ENCODE measurements around the gene MICALL2. TPM values are rescaled to one million over a fixed set of nuclear protein-coding genes. Genes with fewer than 3 reads are reported as not detected.
"Not testable (repeated sequence)": the region's sequence is repeated elsewhere in the genome, so short reads cannot be mapped to it uniquely, and the experiment has no call there.

The MICALL2 gene
- total RNA-seq, 4 donors from 2014 or later, result 111 to 272 (median 209) TPM

DNA sequence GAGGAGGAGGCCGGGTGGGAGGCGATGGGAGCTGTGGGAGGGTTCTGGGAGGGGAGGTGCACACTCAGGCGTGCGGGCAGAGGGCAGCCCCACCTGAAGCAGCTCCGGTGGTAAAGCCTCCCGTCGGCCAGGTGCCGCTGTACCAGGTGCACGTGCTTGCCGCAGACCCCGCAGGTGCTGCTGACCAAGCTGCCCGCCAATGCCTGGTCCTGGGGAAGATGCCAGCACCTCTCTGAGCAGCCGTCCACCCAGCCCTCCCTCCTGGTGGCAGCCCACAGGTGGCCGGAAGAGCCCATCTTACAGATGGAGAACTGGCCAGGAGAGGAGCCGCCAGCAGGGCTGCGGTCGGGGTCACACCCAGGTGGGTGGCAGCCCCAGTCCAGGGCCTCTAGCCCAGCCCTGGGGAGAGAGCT is 12.6 kb downstream of the MICALL2 start:
- no peak for TF ChIP-seq POLR2A (IDR thresholded peaks at IDR 0.05)
- no peak for TF ChIP-seq CTCF (IDR thresholded peaks at IDR 0.05)
- H3K4me3 ChIP-seq, result no peak overlapping the region
- peaks cover 0 to 30% (median 0%) of the 10 kb centered on the region in 4 donors for H3K4me1 ChIP-seq
- H3K9me3 ChIP-seq, result no peaks in the 10 kb centered on the region
- H3K27me3 ChIP-seq, result no peaks in the 10 kb centered on the region
- H3K27ac ChIP-seq, result peak overlapping the region in 3 of 4 donors; percentile 55 to 74 (median 61)
- peaks cover 0 to 37% (median 0%) of the 10 kb centered on the region in 3 donors for H3K36me3 ChIP-seq
- DNase-seq, result no peak

DNA sequence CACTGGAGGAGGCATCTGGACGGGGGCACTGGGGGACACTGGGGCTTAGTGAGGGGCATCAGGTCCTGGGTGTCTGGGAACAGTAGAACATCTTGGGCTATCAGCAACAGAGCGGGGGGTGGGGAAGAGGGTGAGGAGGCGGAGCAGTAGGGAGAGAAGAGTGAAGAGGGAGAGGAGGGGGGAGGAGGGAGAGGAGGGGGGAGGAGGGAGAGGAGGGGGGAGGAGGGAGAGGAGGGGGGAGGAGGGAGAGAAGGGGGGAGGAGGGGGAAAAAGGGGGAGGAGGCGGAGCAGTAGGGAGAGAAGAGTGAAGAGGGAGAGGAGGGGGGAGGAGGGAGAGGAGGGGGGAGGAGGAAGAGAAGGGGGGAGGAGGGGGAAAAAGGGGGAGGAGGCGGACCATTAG is 13.2 kb downstream of the MICALL2 start:
- not testable (repeated sequence) for H3K27ac ChIP-seq, H3K27me3 ChIP-seq, DNase-seq, H3K4me3 ChIP-seq, H3K9me3 ChIP-seq
- H3K4me1 ChIP-seq, result peaks cover 0 to 30% (median 0%) of the 10 kb centered on the region in 4 donors
- H3K36me3 ChIP-seq, result peaks cover 0 to 41% (median 0%) of the 10 kb centered on the region in 3 donors

DNA sequence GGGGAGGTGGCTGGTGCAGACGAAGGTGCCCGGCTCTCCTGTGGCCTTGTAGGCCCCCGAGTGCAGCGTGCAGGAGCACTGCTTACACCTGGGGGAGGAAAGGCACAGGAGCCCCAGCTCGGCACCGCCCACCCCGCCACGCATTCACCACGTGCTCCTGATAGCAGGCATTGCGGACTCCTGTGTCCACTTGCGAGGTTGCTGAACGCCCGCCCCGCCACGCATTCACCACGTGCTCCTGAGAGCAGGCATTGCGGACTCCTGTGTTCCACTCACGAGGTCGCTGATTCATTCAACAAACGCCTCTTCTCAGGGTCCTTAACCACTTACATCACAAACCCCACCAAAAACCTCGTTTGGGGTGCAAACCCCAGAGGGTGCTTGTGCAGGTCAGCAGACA is 13.9 kb downstream of the MICALL2 start:
- no peak for DNase-seq
- H3K9me3 ChIP-seq, result no peaks in the 10 kb centered on the region
- no peak overlapping the region for H3K4me3 ChIP-seq
- peaks cover 0 to 28% (median 0%) of the 10 kb centered on the region in 4 donors for H3K4me1 ChIP-seq
- no peaks in the 10 kb centered on the region for H3K27me3 ChIP-seq
- peaks cover 0 to 48% (median 0%) of the 10 kb centered on the region in 3 donors for H3K36me3 ChIP-seq
- no peak for TF ChIP-seq POLR2A (IDR thresholded peaks at IDR 0.05)
- TF ChIP-seq CTCF (IDR thresholded peaks at IDR 0.05), result no peak
- no peak overlapping the region for H3K27ac ChIP-seq

- Histone ChIP-seq H3K27me3 (no peaks in the 10 kb centered on the region), H3K4me1 (peaks cover 0 to 23% (median 0%) of the 10 kb centered on the region in 4 donors), H3K4me3 (no peak overlapping the region), H3K9me3 (no peaks in the 10 kb centered on the region), H3K36me3 (peaks cover 0 to 52% (median 0%) of the 10 kb centered on the region in 3 donors), H3K27ac (no peak overlapping the region)
- TF ChIP-seq POLR2A (IDR thresholded peaks at IDR 0.05) (no peak), CTCF (IDR thresholded peaks at IDR 0.05) (no peak)
- DNase-seq, result no peak
These were observed 14.3 kb downstream of the MICALL2 start for GRCh38 chr7:1444925-1445322.

GRCh38 chr7:1444214-1444924 is 14.9 kb downstream of the MICALL2 start:
- no peaks in the 10 kb centered on the region for H3K27me3 ChIP-seq
- no peak overlapping the region for H3K27ac ChIP-seq
- H3K9me3 ChIP-seq, result no peaks in the 10 kb centered on the region
- no peak for DNase-seq
- H3K4me1 ChIP-seq, result peaks cover 0 to 19% (median 0%) of the 10 kb centered on the region in 4 donors
- no peak for TF ChIP-seq POLR2A (IDR thresholded peaks at IDR 0.05)
- no peak for TF ChIP-seq CTCF (IDR thresholded peaks at IDR 0.05)
- no peak overlapping the region for H3K4me3 ChIP-seq
- H3K36me3 ChIP-seq, result peaks cover 0 to 56% (median 0%) of the 10 kb centered on the region in 3 donors

GRCh38 chr7:1443587-1444200 is 15.6 kb downstream of the MICALL2 start:
- H3K27ac ChIP-seq, H3K9me3 ChIP-seq, H3K27me3 ChIP-seq, DNase-seq, H3K4me3 ChIP-seq: not testable (repeated sequence)
- peaks cover 0 to 56% (median 0%) of the 10 kb centered on the region in 3 donors for H3K36me3 ChIP-seq
- peaks cover 0 to 19% (median 0%) of the 10 kb centered on the region in 4 donors for H3K4me1 ChIP-seq

Data from Peyer's patch (tissue), 4 donors.